MM.1S (cell line): Measurements from ENCODE around the gene LINGO3.

Source experiments
- DNase-seq: peaks from one replicate; pipeline ENCODE4 v3.0.0-alpha.2; 2015
- H2AFZ ChIP-seq: fragments of 300-600 bp; sonication (generic); 2 replicates; pipeline ENCODE4 v1.6.0; 2016; ENCODE audit warnings: antibody characterized with exemption, low read length
- H3F3A ChIP-seq: fragments of 300-600 bp; sonication (generic); 2 replicates; pipeline ENCODE4 v1.6.1; 2016; ENCODE audit warnings: mild to moderate bottlenecking, antibody characterized with exemption, low read length, moderate library complexity, mixed read lengths; ENCODE audit not compliant: insufficient read depth
- H3K27ac ChIP-seq: fragments of 300-600 bp; sonication (generic); 2 replicates; pipeline ENCODE4 v1.5.1; 2016; ENCODE audit warnings: mild to moderate bottlenecking, low read length
- H3K27me3 ChIP-seq: fragments of 300-600 bp; sonication (generic); replicated peaks from 2 replicates; pipeline ENCODE4 v1.6.0; 2016; ENCODE audit warnings: low read length; ENCODE audit not compliant: insufficient read depth
- H3K36me3 ChIP-seq: fragments of 300-600 bp; sonication (generic); replicated peaks from 2 replicates; pipeline ENCODE4 v1.6.1; 2016; ENCODE audit warnings: mild to moderate bottlenecking, low read length, mixed read lengths; ENCODE audit not compliant: insufficient read depth
- H3K4me1 ChIP-seq: fragments of 300-600 bp; sonication (generic); 2 replicates; pipeline ENCODE4 v1.6.1; 2016; ENCODE audit warnings: low read length, mixed read lengths
- H3K4me2 ChIP-seq: fragments of 300-600 bp; sonication (generic); 2 replicates; pipeline ENCODE4 v1.6.0; 2016; ENCODE audit warnings: low read depth, low read length
- H3K4me3 ChIP-seq: fragments of 300-600 bp; sonication (generic); 2 replicates; pipeline ENCODE4 v1.5.1; 2016; ENCODE audit warnings: low read length, mixed read lengths
- H3K79me2 ChIP-seq: fragments of 300-600 bp; sonication (generic); 2 replicates; pipeline ENCODE4 v1.6.1; 2016; ENCODE audit warnings: mixed run types, low read length, mixed read lengths
- H3K9ac ChIP-seq: fragments of 300-600 bp; sonication (generic); 2 replicates; pipeline ENCODE4 v1.6.1; 2016; ENCODE audit warnings: low read length, mixed read lengths
- H3K9me2 ChIP-seq: fragments of 300-600 bp; sonication (generic); replicated peaks from 2 replicates; pipeline ENCODE4 v1.6.1; 2016; ENCODE audit warnings: mild to moderate bottlenecking, low read length, mixed read lengths; ENCODE audit not compliant: insufficient read depth
- H3K9me3 ChIP-seq: fragments of 300-600 bp; sonication (generic); replicated peaks from 2 replicates; pipeline ENCODE4 v1.6.1; 2016; ENCODE audit warnings: mild to moderate bottlenecking, low read length, mixed read lengths; ENCODE audit not compliant: insufficient read depth
- H4K20me1 ChIP-seq: fragments of 300-600 bp; sonication (generic); 2 replicates; pipeline ENCODE4 v1.6.1; 2016; ENCODE audit warnings: mild to moderate bottlenecking, low read length, moderate library complexity, mixed read lengths; ENCODE audit not compliant: insufficient read depth
- EZH2 ChIP-seq: fragments of 300-600 bp; sonication (generic); optimal IDR thresholded peaks from 2 replicates; pipeline ENCODE3; 2017; ENCODE audit warnings: low read depth, mild to moderate bottlenecking, antibody characterized with exemption, low read length, mixed read lengths
- EZH2phosphoT487 ChIP-seq: fragments of 300-600 bp; sonication (generic); IDR thresholded peaks from 2 replicates; pipeline ENCODE4 v1.6.1; 2018; ENCODE audit warnings: antibody characterized with exemption, low read length
- TF ChIP-seq, protein P1 (sequence below): fragments of 300-600 bp; sonication (generic); IDR thresholded peaks from 2 replicates; pipeline ENCODE4 v1.5.1; 2016; ENCODE audit warnings: antibody characterized with exemption, low read length, mixed read lengths

The LINGO3 gene

GRCh38 chr19:2345794-2346663 is 38.1 kb upstream of the LINGO3 start:
- H3K27ac ChIP-seq: no peak overlapping the region
- H3K9me2 ChIP-seq: no peaks in the 10 kb centered on the region
- H3K79me2 ChIP-seq: no peaks in the 10 kb centered on the region
- TF ChIP-seq, protein P1, sequence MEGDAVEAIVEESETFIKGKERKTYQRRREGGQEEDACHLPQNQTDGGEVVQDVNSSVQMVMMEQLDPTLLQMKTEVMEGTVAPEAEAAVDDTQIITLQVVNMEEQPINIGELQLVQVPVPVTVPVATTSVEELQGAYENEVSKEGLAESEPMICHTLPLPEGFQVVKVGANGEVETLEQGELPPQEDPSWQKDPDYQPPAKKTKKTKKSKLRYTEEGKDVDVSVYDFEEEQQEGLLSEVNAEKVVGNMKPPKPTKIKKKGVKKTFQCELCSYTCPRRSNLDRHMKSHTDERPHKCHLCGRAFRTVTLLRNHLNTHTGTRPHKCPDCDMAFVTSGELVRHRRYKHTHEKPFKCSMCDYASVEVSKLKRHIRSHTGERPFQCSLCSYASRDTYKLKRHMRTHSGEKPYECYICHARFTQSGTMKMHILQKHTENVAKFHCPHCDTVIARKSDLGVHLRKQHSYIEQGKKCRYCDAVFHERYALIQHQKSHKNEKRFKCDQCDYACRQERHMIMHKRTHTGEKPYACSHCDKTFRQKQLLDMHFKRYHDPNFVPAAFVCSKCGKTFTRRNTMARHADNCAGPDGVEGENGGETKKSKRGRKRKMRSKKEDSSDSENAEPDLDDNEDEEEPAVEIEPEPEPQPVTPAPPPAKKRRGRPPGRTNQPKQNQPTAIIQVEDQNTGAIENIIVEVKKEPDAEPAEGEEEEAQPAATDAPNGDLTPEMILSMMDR: no peak
- TF ChIP-seq EZH2phosphoT487 (no peak), EZH2 (no peak)
- H3K9ac ChIP-seq: no peak overlapping the region
- H3K4me1 ChIP-seq: no peaks in the 10 kb centered on the region
- H3K4me2 ChIP-seq: no peak overlapping the region
- H3K9me3 ChIP-seq: no peaks in the 10 kb centered on the region
- H3F3A ChIP-seq: no peaks in the 10 kb centered on the region
- H3K4me3 ChIP-seq: no peak overlapping the region
- no peaks in the 10 kb centered on the region for H3K27me3 ChIP-seq
- H3K36me3 ChIP-seq: peaks cover 5% of the 10 kb centered on the region; the same call in 1 of the 2 replicates
- H4K20me1 ChIP-seq: no peaks in the 10 kb centered on the region
- H2AFZ ChIP-seq: no peak overlapping the region
- no peak for DNase-seq

GRCh38 chr19:2345076-2345475 is 37.1 kb upstream of the LINGO3 start:
- no peak overlapping the region for H3K9ac ChIP-seq
- H3K36me3 ChIP-seq: peaks cover 5% of the 10 kb centered on the region; the same call in 1 of the 2 replicates
- H3K27ac ChIP-seq: no peak overlapping the region
- no peaks in the 10 kb centered on the region for H3K9me3 ChIP-seq
- H3F3A ChIP-seq: no peaks in the 10 kb centered on the region
- no peaks in the 10 kb centered on the region for H3K4me1 ChIP-seq
- H2AFZ ChIP-seq: no peak overlapping the region
- no peaks in the 10 kb centered on the region for H4K20me1 ChIP-seq
- no peaks in the 10 kb centered on the region for H3K27me3 ChIP-seq
- H3K4me2 ChIP-seq: no peak overlapping the region
- DNase-seq: no peak
- no peaks in the 10 kb centered on the region for H3K9me2 ChIP-seq
- no peak overlapping the region for H3K4me3 ChIP-seq
- no peaks in the 10 kb centered on the region for H3K79me2 ChIP-seq
- TF ChIP-seq, protein P1: no peak
- no peak for TF ChIP-seq EZH2phosphoT487
- no peak for TF ChIP-seq EZH2

- no peaks in the 10 kb centered on the region for H3K9me3 ChIP-seq
- no peaks in the 10 kb centered on the region for H3K4me1 ChIP-seq
- H3K9ac ChIP-seq: no peak overlapping the region
- no peak for DNase-seq
- H3K36me3 ChIP-seq: peaks cover 5% of the 10 kb centered on the region; the same call in 1 of the 2 replicates
- TF ChIP-seq, protein P1: no peak
- TF ChIP-seq EZH2phosphoT487: no peak
- TF ChIP-seq EZH2: no peak
- no peak overlapping the region for H3K4me3 ChIP-seq
- H4K20me1 ChIP-seq: no peaks in the 10 kb centered on the region
- H3K4me2 ChIP-seq: no peak overlapping the region
- H3K27ac ChIP-seq: no peak overlapping the region
- no peak overlapping the region for H2AFZ ChIP-seq
- H3K79me2 ChIP-seq: no peaks in the 10 kb centered on the region; the same call in 1 of the 2 replicates
- no peaks in the 10 kb centered on the region for H3K27me3 ChIP-seq
- H3F3A ChIP-seq: no peaks in the 10 kb centered on the region
- H3K9me2 ChIP-seq: no peaks in the 10 kb centered on the region
These were observed 36.5 kb upstream of the LINGO3 start for GRCh38 chr19:2344381-2344870.
